Keratinocyte (primary cell): ENCODE results near the gene RBMS3.

Experiments used
- EZH2 ChIP-seq: IDR thresholded peaks from one replicate; pipeline ENCODE4 v1.6.1; 2012; ENCODE audit warnings: inconsistent platforms, mild to moderate bottlenecking, low read length, moderate library complexity
- TF ChIP-seq, protein P1 (sequence below), 3 experiments: IDR thresholded peaks in 1 of 3; conservative IDR thresholded peaks in 1 of 3; optimal IDR thresholded peaks in 1 of 3; 2 replicates in 2 of 3; 3 replicates in 1 of 3; pipeline versions ENCODE3 to v1.5.1; 2011; ENCODE audit warnings: low read length in 3 of 3, mild to moderate bottlenecking in 3 of 3, moderate library complexity in 2 of 3, control low read depth in 1 of 3, inconsistent platforms in 1 of 3; ENCODE audit not compliant: insufficient read depth in 2 of 3; ENCODE audit errors: extremely low read depth in 1 of 3

DNA sequence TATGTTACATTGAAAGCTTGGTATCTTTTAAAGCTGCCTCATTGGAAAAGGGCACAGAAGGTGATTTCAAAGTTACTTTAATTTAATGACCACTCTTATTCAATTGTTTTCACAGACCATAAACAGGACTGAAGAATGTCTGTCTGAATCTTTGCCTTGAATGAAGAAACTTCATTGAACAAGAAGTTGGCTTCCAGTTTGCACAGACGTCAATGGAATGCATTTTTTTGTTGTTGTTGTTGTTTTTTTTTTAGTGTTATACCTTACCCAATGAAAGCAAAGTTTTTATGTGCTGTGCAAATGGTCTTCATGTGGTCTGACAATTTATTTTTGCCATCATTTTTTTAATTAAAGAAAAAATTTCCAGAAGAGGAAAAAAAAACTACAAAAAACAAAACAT lies 722.9 kb downstream of the RBMS3 start:
- TF ChIP-seq, protein P1, sequence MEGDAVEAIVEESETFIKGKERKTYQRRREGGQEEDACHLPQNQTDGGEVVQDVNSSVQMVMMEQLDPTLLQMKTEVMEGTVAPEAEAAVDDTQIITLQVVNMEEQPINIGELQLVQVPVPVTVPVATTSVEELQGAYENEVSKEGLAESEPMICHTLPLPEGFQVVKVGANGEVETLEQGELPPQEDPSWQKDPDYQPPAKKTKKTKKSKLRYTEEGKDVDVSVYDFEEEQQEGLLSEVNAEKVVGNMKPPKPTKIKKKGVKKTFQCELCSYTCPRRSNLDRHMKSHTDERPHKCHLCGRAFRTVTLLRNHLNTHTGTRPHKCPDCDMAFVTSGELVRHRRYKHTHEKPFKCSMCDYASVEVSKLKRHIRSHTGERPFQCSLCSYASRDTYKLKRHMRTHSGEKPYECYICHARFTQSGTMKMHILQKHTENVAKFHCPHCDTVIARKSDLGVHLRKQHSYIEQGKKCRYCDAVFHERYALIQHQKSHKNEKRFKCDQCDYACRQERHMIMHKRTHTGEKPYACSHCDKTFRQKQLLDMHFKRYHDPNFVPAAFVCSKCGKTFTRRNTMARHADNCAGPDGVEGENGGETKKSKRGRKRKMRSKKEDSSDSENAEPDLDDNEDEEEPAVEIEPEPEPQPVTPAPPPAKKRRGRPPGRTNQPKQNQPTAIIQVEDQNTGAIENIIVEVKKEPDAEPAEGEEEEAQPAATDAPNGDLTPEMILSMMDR (optimal IDR thresholded peaks at IDR 0.05 in 1 of 3, IDR thresholded peaks at IDR 0.05 in 1 of 3, conservative IDR thresholded peaks at IDR 0.05 in 1 of 3; ENCODE audit: extremely low read depth in 1 of 3, insufficient read depth in 2 of 3, low read length in 3 of 3) = no peak
- TF ChIP-seq EZH2 = no peak
